Dermis microvascular lymphatic vessel endothelial cell (primary cell): ENCODE results near the gene NIN. TPM values are rescaled to one million over a fixed set of nuclear protein-coding genes. Genes with fewer than 3 reads are reported as not detected.
A peak's percentile ranks its signal among the peaks of the same experiment; 100 is the strongest.
"Not testable (repeated sequence)": the region's sequence is repeated elsewhere in the genome, so short reads cannot be mapped to it uniquely, and the experiment has no call there.

ENCODE experiments used
- DNase-seq, 2 donors: peaks; one replicate each; pipeline versions ENCODE4 v3.0.0 to v3.0.0-alpha.2; 2010; ENCODE audit warnings: low read depth in 2 of 2
- total RNA-seq: library from RNA; depleted of rRNA; stranded (reverse); fragments of >200 nt; gene quantifications from 2 replicates; pipeline ENCODE4 v1.2.1, GENCODE V29; 2014

NIN gene
- total RNA-seq, 1 donor from 2014 or later = 21.4 TPM

GRCh38 chr14:50819303-50819702, 11.7 kb downstream of the NIN start:
- not testable (repeated sequence) for DNase-seq

- peak in 1 of 2 donors; percentile 73 for DNase-seq
These were observed 14.4 kb downstream of the NIN start for GRCh38 chr14:50816395-50817047.

- not testable (repeated sequence) for DNase-seq
These were observed 15.4 kb downstream of the NIN start for GRCh38 chr14:50815526-50815925.

GRCh38 chr14:50815058-50815457, 15.9 kb downstream of the NIN start:
- DNase-seq = not testable (repeated sequence)

- DNase-seq = no peak
These were observed 16.8 kb downstream of the NIN start for GRCh38 chr14:50814161-50814560.

- DNase-seq = no peak
These were observed 17.5 kb downstream of the NIN start for GRCh38 chr14:50813544-50813863.

GRCh38 chr14:50812856-50813543, 18.0 kb downstream of the NIN start:
- no peak for DNase-seq

- no peak for DNase-seq
These were observed 18.8 kb downstream of the NIN start for GRCh38 chr14:50812180-50812579.

- no peak for DNase-seq
These were observed 22.9 kb downstream of the NIN start for GRCh38 chr14:50808053-50808452.

- no peak for DNase-seq
These were observed 24.6 kb downstream of the NIN start for GRCh38 chr14:50806241-50806933.

GRCh38 chr14:50805396-50805795, 25.6 kb downstream of the NIN start:
- no peak for DNase-seq

- peak in 1 of 2 donors; percentile 65 for DNase-seq
These were observed 26.7 kb downstream of the NIN start for GRCh38 chr14:50804181-50804721.

- peak in 1 of 2 donors; percentile 82 for DNase-seq
These were observed 29.3 kb downstream of the NIN start for GRCh38 chr14:50801706-50802105.

- peak in 1 of 2 donors; percentile 34 for DNase-seq
These were observed 30.9 kb downstream of the NIN start for GRCh38 chr14:50800032-50800431.

- DNase-seq = no peak
These were observed 32.9 kb downstream of the NIN start for GRCh38 chr14:50798048-50798421.

- no peak for DNase-seq
These were observed 33.5 kb downstream of the NIN start for GRCh38 chr14:50797250-50798047.

GRCh38 chr14:50796390-50796789, 34.6 kb downstream of the NIN start:
- DNase-seq = no peak

- DNase-seq = peak in 1 of 2 donors; percentile 33
These were observed 35.1 kb downstream of the NIN start for GRCh38 chr14:50795909-50796308.

GRCh38 chr14:50795142-50795541, 35.8 kb downstream of the NIN start:
- DNase-seq = no peak

- no peak for DNase-seq
These were observed 36.8 kb downstream of the NIN start for GRCh38 chr14:50794068-50794645.

- no peak for DNase-seq
These were observed 38.3 kb downstream of the NIN start for GRCh38 chr14:50792634-50793068.
